ENCODE data around the gene RADIL.

RADIL gene

GRCh38 chr7:4841007-4841784 lies 42.3 kb downstream of the RADIL start:
- POLR2A ChIA-PET, result no interaction called here
- DNase-seq (ENCODE audit: extremely low spot score), result no peak
- TF ChIP-seq PKNOX1 (IDR thresholded peaks at IDR 0.05), result no peak
- TF ChIP-seq FOXK2 (IDR thresholded peaks at IDR 0.05), result no peak
- no peak for TF ChIP-seq CTBP1 (IDR thresholded peaks at IDR 0.05; ENCODE audit: borderline replicate concordance)
- no peak for TF ChIP-seq FOXM1 (IDR thresholded peaks at IDR 0.05; ENCODE audit: borderline replicate concordance)
- no peak for TF ChIP-seq FOXA1 (IDR thresholded peaks at IDR 0.05)
- no peak for TF ChIP-seq HDGF (IDR thresholded peaks at IDR 0.05; ENCODE audit: borderline replicate concordance)
- no peak for TF ChIP-seq ELF4 (IDR thresholded peaks at IDR 0.05)
- TF ChIP-seq SUZ12 (IDR thresholded peaks at IDR 0.05), result no peak
- no peak for TF ChIP-seq SP1 (IDR thresholded peaks at IDR 0.05)
- no peak for TF ChIP-seq L3MBTL2 (conservative IDR thresholded peaks at IDR 0.05)
- TF ChIP-seq BHLHE40 (IDR thresholded peaks at IDR 0.05; ENCODE audit: borderline replicate concordance), result no peak
- no peak for TF ChIP-seq NFRKB (IDR thresholded peaks at IDR 0.05)
- no peak for TF ChIP-seq LEF1 (IDR thresholded peaks at IDR 0.05; ENCODE audit: borderline replicate concordance)
- TF ChIP-seq ZNF384 (IDR thresholded peaks at IDR 0.05), result no peak
- TF ChIP-seq TARDBP (IDR thresholded peaks at IDR 0.05), result no peak
- no peak for TF ChIP-seq ARNT (IDR thresholded peaks at IDR 0.05)
- CTCF ChIA-PET, result no interaction called here

- ChIA-PET POLR2A (no interaction called here), CTCF (no interaction called here)
- no peak for DNase-seq (ENCODE audit: extremely low spot score)
- TF ChIP-seq SUZ12 (IDR thresholded peaks at IDR 0.05) (no peak), NFRKB (IDR thresholded peaks at IDR 0.05) (no peak), PKNOX1 (IDR thresholded peaks at IDR 0.05) (no peak), L3MBTL2 (conservative IDR thresholded peaks at IDR 0.05) (no peak), ELF4 (IDR thresholded peaks at IDR 0.05) (no peak), FOXA1 (IDR thresholded peaks at IDR 0.05) (no peak), BHLHE40 (IDR thresholded peaks at IDR 0.05; ENCODE audit: borderline replicate concordance) (no peak), FOXM1 (IDR thresholded peaks at IDR 0.05; ENCODE audit: borderline replicate concordance) (no peak), CTBP1 (IDR thresholded peaks at IDR 0.05; ENCODE audit: borderline replicate concordance) (no peak), SP1 (IDR thresholded peaks at IDR 0.05) (no peak), ARNT (IDR thresholded peaks at IDR 0.05) (no peak)
Measured at GRCh38 chr7:4840079-4840501, 43.4 kb downstream of the RADIL start.

GRCh38 chr7:4838626-4839334 lies 44.7 kb downstream of the RADIL start:
- CTCF ChIA-PET, result no interaction called here
- POLR2A ChIA-PET, result no interaction called here
- TF ChIP-seq SP1 (IDR thresholded peaks at IDR 0.05), result no peak
- no peak for TF ChIP-seq BHLHE40 (IDR thresholded peaks at IDR 0.05; ENCODE audit: borderline replicate concordance)
- no peak for TF ChIP-seq PKNOX1 (IDR thresholded peaks at IDR 0.05)
- TF ChIP-seq ELF4 (IDR thresholded peaks at IDR 0.05), result no peak
- TF ChIP-seq ZNF384 (IDR thresholded peaks at IDR 0.05), result no peak
- no peak for TF ChIP-seq NFRKB (IDR thresholded peaks at IDR 0.05)
- no peak for TF ChIP-seq LEF1 (IDR thresholded peaks at IDR 0.05; ENCODE audit: borderline replicate concordance)
- no peak for DNase-seq (ENCODE audit: extremely low spot score)

- DNase-seq (ENCODE audit: extremely low spot score), result peak; percentile 50
- ChIA-PET CTCF (no interaction called here), POLR2A (no interaction called here)
- TF ChIP-seq FOXA1 (IDR thresholded peaks at IDR 0.05) (no peak), CTBP1 (IDR thresholded peaks at IDR 0.05; ENCODE audit: borderline replicate concordance) (no peak), FOXM1 (IDR thresholded peaks at IDR 0.05; ENCODE audit: borderline replicate concordance) (no peak), NFRKB (IDR thresholded peaks at IDR 0.05) (no peak), ELF4 (IDR thresholded peaks at IDR 0.05) (no peak)
Measured at GRCh38 chr7:4837803-4838625, 45.5 kb downstream of the RADIL start.

- CTCF ChIA-PET, result no interaction called here
- TF ChIP-seq HDGF (IDR thresholded peaks at IDR 0.05; ENCODE audit: borderline replicate concordance) (no peak), SUZ12 (IDR thresholded peaks at IDR 0.05) (no peak), ZNF384 (IDR thresholded peaks at IDR 0.05) (no peak), FOXM1 (IDR thresholded peaks at IDR 0.05; ENCODE audit: borderline replicate concordance) (no peak), BHLHE40 (IDR thresholded peaks at IDR 0.05; ENCODE audit: borderline replicate concordance) (no peak), FOXK2 (IDR thresholded peaks at IDR 0.05) (no peak), SP1 (IDR thresholded peaks at IDR 0.05) (no peak), L3MBTL2 (conservative IDR thresholded peaks at IDR 0.05) (no peak), LEF1 (IDR thresholded peaks at IDR 0.05; ENCODE audit: borderline replicate concordance) (no peak), TARDBP (IDR thresholded peaks at IDR 0.05) (no peak), ELF4 (IDR thresholded peaks at IDR 0.05) (no peak)
- DNase-seq (ENCODE audit: extremely low spot score), result no peak
- POLR2A ChIA-PET, result no interaction called here
Measured at GRCh38 chr7:4837041-4837802, 46.3 kb downstream of the RADIL start.

Data from HEK293T (cell line).